Germinal center (tissue), 1 donor: ENCODE measurements around the gene ZNF274.
"Not testable (repeated sequence)": the region's sequence is repeated elsewhere in the genome, so short reads cannot be mapped to it uniquely, and the experiment has no call there.

Experiments
- DNase-seq: peaks from one replicate; pipeline ENCODE4 v3.0.0; 2012; ENCODE audit warnings: mixed read lengths, low spot score

ZNF274 gene

DNA sequence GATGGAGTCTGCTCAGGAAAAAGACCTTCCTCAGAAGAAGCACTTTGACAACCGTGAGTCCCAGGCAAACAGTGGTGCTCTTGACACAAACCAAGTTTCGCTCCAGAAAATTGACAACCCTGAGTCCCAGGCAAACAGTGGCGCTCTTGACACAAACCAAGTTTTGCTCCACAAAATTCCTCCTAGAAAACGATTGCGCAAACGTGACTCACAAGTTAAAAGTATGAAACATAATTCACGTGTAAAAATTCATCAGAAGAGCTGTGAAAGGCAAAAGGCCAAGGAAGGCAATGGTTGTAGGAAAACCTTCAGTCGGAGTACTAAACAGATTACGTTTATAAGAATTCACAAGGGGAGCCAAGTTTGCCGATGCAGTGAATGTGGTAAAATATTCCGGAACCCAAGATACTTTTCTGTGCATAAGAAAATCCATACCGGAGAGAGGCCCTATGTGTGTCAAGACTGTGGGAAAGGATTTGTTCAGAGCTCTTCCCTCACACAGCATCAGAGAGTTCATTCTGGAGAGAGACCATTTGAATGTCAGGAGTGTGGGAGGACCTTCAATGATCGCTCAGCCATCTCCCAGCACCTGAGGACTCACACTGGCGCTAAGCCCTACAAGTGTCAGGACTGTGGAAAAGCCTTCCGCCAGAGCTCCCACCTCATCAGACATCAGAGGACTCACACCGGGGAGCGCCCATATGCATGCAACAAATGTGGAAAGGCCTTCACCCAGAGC, 29.6 kb downstream of the ZNF274 start:
- DNase-seq = no peak

DNA sequence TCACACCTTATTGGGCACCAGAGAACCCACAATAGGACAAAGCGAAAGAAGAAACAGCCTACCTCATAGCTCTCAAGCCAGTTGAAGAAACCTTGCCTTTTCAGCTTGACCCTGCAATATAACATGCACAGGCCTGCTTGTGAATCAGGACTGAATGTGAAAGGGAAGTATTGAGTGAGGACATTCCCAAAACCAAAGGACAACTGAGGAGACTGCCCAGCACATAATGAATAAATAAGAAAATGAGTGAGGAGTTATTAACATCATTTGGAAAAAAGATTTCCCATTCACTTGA, 30.2 kb downstream of the ZNF274 start:
- DNase-seq = no peak

DNA sequence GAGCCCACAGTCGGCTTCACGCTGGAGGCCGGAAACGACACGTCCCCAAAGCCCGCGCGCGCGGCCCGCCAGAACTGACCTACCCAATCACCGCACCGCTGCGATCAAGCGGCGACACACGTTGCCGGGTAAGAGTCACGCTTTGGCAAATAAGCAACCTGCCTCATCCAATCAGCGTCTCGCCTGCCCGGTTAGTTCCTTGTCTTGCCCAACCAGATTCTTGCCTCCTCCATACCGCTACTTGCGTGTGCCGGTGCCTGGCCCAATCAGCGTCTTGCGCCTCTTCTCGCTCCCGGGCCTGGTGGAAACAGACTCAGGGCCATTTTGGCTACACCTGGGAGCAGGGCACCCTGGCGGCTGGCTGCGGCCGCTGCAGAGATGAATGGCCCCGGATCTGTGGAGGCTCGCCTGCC, 34.2 kb downstream of the ZNF274 start:
- DNase-seq = no peak

DNA sequence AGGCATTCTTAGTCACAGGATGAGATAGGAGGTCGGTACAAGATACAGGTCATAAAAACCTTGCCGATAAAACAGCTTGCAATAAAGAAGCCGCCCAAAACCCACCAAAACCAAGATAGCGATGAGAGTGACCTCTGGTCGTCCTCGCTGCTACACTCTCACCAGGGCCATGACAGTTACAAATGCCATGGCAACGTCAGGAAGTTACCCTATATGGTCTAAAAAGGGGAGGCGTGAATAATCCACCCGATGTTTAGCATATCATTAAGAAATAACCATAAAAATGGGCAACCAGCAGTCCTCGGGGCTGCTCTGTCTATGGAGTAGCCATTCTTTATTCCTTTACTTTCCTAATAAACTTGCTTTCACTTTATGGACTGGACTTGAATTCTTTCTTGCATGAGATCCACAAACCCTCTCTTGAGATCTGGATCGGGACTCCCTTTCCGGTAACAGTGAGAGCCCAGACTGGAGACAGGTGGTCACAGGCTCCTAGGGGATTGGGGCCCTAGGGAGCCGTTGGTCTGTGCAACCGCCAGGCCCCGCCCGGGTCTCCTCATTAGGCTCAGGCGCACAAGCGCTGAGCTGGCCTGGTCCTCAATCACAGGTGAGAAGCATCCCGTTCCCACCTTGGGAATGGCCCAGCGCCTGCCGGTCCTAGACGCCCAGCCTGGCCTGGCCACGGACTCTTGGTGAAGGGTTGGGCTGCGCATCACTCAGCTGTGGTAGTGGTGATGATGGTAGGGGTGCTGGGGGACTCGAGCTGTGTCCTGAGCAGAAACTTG, 34.9 kb downstream of the ZNF274 start:
- DNase-seq = no peak

DNA sequence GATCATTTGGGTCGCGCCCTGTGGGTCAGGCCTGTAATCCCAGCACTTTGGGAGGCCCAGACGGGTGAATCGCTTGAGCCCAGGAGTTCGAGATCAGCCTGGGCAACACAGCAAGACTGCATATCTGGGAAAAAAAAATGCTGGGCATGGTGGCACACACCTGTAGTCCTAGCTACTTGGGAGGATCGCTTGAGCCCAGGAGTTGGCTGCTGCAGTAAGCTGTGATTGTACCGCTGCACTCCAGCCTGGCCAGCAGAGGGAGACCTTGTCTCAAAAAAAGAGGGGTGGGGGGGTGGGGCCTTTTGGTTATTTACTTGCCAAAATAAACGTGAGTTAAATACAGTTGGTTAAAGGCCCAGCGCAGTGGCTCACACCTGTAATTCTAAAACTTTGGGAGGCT, 36.0 kb downstream of the ZNF274 start:
- DNase-seq = no peak

DNA sequence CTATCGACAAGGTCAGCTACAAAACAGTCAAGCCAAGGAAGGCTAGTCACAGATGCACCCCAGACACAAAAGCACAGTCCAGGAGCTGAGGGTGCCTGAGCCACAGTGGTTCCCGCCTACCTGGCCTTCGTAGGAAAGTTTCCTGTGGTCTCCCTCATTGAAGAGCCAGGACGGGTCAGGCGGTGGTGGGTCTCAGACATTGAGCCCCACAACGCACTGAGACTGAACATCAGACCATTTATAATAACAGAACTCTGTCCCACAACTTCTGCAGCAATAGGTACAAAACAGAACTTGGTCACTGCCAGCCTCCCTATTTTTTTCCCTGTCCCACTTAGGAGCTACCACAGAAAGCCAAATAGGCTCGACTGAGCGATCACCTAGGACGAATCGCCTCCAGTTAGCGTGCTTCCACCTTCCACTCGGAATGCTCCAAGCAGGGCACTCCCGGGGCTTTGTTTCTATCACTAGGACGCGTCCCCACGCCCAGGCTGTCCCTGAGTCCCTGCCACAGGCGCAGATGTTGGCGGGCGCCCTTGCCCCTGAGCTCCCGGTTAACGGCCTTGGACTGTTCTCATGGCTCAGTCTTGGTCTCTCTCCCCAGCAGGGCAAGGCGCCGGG, 45.2 kb downstream of the ZNF274 start:
- no peak for DNase-seq

DNA sequence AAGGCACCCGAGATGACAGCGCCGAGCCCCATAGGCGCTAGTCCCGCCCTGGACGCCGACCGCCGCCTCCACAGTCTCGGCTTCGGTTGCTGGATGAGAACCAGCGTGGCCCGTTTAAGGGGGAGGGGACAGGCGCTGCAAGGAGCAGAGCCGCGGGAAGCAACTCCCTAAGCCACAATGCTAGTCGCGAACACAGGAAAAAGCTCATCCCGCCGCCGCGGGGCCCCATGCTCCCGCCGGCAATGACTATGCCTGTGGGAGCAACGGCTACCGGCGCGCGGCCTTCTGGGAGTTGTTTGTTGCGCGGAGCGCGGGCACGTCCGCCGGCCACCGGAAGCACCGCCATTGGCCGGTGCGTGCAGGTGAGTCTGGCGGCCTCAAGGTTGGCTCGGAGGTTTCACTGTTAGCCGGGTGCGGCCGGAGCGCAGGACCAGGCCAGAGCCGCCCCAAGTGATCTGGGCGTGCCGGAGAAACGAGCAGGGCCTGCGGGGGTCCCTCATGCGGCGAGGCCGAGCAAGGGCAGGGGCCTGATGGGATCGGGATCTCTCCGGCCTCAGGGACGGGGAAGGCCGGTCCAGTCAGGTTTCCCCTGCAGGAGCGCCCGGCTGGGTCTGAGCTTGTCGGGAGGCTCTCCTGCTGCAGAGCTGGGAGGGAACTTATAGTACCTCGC, 45.9 kb downstream of the ZNF274 start, which contains the start of gene ZNF544:
Gene ZNF544, plus strand, starts transcription at position 330 of the 670 bp plus-strand sequence. CDS start 15,110 bp downstream, outside the sequence.
- DNase-seq = peak; percentile 67

DNA sequence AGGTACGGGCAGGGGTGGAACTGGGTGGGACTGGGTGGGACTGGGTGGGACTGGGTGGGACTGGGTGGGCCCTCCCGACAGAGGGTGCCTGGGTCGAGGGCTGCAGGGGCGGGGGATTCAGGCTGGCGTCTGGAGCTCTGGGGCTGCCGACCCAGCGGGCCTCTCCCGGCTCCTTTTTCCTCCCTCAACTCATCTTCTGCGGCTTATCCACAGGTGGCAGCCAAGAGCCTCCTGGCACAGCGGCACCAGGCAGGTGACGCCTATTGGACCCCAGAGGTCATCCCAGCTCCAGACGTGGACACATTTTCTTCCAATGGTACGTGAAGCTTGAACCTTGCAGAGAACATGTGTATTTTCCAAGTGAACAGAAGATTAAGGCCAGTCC, 46.4 kb downstream of the ZNF274 start:
- DNase-seq = peak; percentile 17

DNA sequence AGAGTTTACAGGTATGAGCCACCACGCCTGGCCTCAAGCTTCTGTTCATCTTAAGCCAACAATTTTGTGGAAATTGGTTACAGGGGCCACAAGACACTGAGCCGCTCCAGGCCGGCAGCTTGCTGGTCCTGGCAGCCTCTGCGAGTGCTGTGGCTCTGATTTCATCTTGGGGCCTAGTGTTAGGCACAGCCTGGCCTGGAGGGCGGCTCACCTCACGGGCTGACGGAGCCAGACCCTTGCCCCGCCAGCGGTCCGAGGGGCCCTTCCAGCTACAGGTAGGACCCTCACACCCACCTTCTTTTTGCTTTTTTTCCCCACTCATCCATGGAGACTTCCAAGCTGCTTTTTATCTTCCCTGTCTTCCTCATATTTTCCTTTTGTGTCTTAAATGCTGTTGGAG, 54.5 kb downstream of the ZNF274 start:
- no peak for DNase-seq

DNA sequence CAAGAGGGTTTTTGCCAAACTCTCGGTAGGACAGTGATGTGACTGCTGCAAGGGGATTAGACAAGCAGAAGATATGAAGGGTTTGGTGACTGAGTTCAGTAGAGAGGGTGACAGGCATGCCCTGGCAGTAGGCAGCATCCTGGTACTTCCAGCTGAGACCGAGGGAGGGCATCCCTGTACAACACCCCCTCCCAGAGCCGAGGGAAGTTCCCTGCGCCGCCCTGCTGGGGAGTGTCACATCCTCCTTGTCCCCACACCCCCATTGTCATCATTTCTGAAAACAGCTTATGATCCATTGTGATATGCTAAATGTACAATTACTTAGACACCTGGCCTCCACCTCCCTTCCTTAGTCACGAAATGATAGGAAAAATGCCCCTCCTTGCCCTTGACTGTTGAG, 60.5 kb downstream of the ZNF274 start:
- DNase-seq = no peak

DNA sequence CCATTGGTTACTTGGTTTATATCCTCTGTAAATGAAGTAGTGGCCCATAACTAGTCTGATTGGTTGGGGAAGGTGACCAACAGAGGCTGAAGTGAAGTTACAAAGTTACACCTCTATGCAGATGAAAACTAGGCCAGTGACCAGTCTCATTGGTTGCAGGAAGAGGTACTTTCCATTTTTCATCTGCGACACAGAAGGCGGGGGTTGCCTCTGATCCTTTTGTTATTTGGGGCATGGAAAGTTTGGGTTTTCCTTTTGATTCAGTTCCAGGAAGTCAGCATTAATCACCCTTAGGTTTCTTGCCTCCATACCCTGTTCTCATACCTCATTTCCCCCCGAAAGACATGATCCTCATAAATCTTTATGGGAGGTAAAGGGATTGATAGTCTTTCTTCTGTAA, 66.0 kb downstream of the ZNF274 start:
- DNase-seq = no peak

DNA sequence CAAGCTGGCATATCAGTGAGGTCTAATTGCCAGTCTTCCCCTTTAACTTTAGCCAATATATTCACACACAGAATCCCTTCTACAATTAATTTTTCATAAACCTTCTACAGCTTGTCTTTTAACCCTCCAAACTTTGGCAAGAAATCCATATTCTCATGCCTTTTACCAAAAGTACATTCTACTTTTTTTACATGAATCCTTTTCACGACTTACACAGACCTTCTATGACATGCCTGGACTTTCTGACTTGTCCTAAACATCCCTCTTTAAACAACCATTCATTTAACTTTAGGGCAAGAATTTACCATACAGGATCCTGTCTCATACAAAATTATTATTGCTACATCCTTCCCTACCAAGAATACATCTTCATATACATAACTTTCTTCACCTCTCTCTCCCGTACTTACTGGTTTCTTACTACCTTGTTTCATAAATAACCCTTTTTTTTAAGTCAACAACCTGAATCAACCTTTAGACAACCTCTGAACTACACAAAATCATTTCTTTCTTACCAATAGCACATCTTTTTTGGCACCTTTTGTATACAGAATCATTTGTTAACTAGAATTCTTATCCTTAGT, 69.3 kb downstream of the ZNF274 start:
- DNase-seq = no peak

DNA sequence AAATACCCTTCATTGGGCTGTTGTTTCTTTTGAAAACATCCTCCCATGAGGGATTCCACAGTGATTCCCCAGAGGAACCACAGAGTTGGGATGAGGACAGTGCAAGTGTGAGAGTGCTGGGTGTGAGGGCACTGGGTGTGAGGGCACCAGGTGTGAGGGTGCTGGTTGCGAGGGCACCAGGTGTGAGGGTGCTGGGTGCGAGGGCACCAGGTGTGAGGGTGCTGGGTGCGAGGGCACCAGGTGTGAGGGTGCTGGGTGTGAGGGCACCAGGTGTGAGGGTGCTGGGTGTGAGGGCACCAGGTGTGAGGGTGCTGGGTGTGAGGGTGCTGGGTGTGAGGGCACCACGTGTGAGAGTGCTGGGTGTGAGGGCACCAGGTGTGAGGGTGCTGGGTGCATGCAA, 75.4 kb downstream of the ZNF274 start:
- not testable (repeated sequence) for DNase-seq

DNA sequence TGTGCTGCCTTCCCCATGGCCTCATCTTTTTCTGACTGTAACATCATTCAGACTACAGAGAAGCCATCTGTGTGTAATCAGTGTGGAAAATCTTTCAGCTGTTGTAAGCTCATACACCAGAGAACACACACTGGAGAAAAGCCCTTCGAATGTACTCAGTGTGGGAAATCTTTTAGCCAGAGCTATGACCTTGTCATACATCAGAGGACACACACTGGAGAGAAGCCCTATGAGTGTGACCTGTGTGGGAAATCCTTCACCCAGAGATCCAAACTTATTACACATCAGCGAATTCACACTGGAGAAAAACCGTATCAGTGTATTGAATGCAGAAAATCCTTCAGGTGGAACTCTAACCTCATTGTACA, 78.7 kb downstream of the ZNF274 start:
- no peak for DNase-seq

DNA sequence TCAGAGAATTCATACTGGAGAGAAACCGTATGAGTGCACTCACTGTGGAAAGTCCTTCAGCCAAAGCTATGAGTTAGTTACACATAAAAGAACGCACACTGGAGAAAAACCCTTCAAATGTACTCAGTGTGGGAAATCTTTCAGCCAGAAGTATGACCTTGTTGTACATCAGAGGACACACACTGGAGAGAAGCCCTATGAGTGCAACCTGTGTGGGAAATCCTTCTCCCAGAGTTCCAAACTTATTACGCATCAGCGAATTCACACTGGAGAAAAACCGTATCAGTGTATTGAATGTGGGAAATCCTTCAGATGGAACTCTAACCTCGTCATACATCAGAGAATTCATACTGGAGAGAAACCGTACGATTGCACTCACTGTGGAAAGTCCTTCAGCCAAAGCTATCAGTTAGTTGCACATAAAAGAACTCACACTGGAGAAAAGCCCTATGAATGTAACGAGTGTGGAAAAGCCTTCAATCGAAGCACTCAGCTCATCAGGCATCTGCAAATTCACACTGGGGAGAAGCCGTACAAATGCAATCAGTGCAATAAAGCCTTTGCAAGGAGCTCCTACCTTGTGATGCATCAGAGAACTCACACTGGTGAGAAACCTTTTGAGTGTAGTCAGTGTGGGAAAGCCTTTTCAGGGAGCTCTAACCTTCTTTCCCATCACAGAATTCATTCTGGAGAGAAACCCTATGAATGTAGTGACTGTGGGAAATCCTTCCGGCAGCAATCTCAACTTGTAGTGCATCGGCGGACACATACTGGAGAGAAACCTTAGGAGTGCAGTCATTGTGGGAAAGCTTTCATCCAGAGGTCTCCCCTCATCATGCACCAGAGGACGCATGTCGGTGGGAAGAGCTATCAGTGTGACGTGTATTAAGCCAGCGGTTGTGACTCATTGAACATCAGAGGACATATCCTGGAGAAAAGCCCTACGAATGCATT, 79.4 kb downstream of the ZNF274 start:
- DNase-seq = no peak

DNA sequence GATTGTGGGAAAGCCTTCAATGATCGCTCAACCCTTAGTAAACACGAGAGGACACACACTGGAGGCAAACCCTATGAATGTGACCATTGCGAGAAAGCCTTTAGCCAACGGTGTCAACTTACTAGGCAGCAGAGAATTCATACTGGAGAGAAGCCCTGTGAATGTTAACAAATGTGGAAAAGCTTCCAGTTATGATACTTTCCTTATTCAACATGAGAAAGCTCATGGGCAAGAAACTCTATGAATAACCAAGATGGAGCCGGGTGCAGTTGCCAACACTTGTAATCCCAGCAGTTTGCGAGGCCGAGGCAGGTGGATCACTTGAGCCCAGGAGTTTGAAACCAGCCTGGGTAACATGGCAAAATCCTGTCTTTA, 80.0 kb downstream of the ZNF274 start:
- no peak for DNase-seq
